ENCODE results near the gene CASKIN2.

CASKIN2 gene

DNA sequence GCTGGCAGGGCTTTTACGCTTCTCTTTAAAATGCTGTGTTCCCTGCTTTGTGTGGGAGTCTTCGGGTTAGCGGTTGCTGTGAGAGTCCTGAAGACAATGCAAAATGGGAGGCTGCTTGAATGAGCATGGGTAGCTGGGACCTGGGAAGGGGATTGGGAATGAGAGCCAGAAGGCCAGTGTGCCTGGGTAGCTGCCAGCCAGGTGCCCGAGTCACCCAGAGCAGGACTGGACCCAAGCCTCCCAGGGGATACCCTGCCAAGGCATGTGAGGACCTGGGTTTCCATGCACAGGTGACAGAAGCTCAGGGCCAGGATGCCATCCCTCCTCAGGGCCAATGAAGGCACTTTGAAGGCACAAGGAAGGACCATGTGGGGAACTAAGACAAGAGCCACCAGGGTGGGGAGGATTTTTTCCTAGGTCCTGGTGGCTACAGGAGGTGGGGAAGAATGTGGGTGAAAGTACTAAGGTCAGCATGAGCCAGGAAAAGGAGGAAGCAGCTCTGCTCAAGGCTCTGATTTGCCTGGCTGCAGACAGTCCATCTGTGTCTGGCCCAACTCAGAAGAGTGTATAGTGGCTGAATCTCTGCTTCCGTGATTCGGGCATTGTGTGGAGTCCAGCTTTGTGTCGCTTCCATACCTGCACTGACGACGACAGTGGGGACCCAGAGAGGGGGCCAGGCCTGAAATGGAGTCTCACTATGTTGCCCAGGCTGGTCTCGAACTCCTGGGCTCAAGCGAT is 38.4 kb downstream of the CASKIN2 start:
- no peaks in the 10 kb centered on the region for H3K4me1 ChIP-seq (ENCODE audit: low read length)
- H3K79me2 ChIP-seq (ENCODE audit: low read length), result no peaks in the 10 kb centered on the region
- no peak overlapping the region for H3K27ac ChIP-seq (ENCODE audit: low read length)
- peaks cover 4% of the 10 kb centered on the region for H3K36me3 ChIP-seq (replicated peaks; ENCODE audit: low read depth, low read length)
- no peak overlapping the region for H3K9ac ChIP-seq (ENCODE audit: low read length)
- H2AFZ ChIP-seq (ENCODE audit: low read depth, low read length), result no peak overlapping the region
- no peaks in the 10 kb centered on the region for H3K27me3 ChIP-seq (ENCODE audit: low read depth, low read length)
- TF ChIP-seq, protein P1, sequence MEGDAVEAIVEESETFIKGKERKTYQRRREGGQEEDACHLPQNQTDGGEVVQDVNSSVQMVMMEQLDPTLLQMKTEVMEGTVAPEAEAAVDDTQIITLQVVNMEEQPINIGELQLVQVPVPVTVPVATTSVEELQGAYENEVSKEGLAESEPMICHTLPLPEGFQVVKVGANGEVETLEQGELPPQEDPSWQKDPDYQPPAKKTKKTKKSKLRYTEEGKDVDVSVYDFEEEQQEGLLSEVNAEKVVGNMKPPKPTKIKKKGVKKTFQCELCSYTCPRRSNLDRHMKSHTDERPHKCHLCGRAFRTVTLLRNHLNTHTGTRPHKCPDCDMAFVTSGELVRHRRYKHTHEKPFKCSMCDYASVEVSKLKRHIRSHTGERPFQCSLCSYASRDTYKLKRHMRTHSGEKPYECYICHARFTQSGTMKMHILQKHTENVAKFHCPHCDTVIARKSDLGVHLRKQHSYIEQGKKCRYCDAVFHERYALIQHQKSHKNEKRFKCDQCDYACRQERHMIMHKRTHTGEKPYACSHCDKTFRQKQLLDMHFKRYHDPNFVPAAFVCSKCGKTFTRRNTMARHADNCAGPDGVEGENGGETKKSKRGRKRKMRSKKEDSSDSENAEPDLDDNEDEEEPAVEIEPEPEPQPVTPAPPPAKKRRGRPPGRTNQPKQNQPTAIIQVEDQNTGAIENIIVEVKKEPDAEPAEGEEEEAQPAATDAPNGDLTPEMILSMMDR (IDR thresholded peaks at IDR 0.05; ENCODE audit: low read depth, low read length), result no peak
- TF ChIP-seq EZH2phosphoT487 (IDR thresholded peaks at IDR 0.05; ENCODE audit: low read depth), result no peak
- no peaks in the 10 kb centered on the region for H3K9me3 ChIP-seq (ENCODE audit: insufficient read depth, low read length)
- H4K20me1 ChIP-seq (ENCODE audit: insufficient read depth, low read length), result no peaks in the 10 kb centered on the region
- no peak overlapping the region for H3K4me2 ChIP-seq (ENCODE audit: low read length)
- H3K4me3 ChIP-seq (ENCODE audit: low read length), result no peak overlapping the region

- Histone ChIP-seq H3K27me3 (ENCODE audit: low read depth, low read length) (no peaks in the 10 kb centered on the region), H3K9ac (ENCODE audit: low read length) (no peak overlapping the region), H3K4me2 (ENCODE audit: low read length) (no peak overlapping the region), H2AFZ (ENCODE audit: low read depth, low read length) (no peak overlapping the region), H3K27ac (ENCODE audit: low read length) (no peak overlapping the region), H4K20me1 (ENCODE audit: insufficient read depth, low read length) (no peaks in the 10 kb centered on the region), H3K4me1 (ENCODE audit: low read length) (no peaks in the 10 kb centered on the region), H3K9me3 (ENCODE audit: insufficient read depth, low read length) (no peaks in the 10 kb centered on the region), H3K4me3 (ENCODE audit: low read length) (no peak overlapping the region), H3K79me2 (ENCODE audit: low read length) (no peaks in the 10 kb centered on the region), H3K36me3 (replicated peaks; ENCODE audit: low read depth, low read length) (peaks cover 4% of the 10 kb centered on the region)
- no peak for TF ChIP-seq EZH2phosphoT487 (IDR thresholded peaks at IDR 0.05; ENCODE audit: low read depth)
- TF ChIP-seq, protein P1 (IDR thresholded peaks at IDR 0.05; ENCODE audit: low read depth, low read length), result no peak
Measured at GRCh38 chr17:75476271-75476671, 39.1 kb downstream of the CASKIN2 start.

- H3K9ac ChIP-seq (ENCODE audit: low read length), result no peak overlapping the region
- H3K27me3 ChIP-seq (ENCODE audit: low read depth, low read length), result no peaks in the 10 kb centered on the region
- no peaks in the 10 kb centered on the region for H4K20me1 ChIP-seq (ENCODE audit: insufficient read depth, low read length)
- H3K36me3 ChIP-seq (replicated peaks; ENCODE audit: low read depth, low read length), result peaks cover 4% of the 10 kb centered on the region
- H3K4me2 ChIP-seq (ENCODE audit: low read length), result no peak overlapping the region
- H3K79me2 ChIP-seq (ENCODE audit: low read length), result no peaks in the 10 kb centered on the region
- no peak overlapping the region for H3K27ac ChIP-seq (ENCODE audit: low read length)
- H2AFZ ChIP-seq (ENCODE audit: low read depth, low read length), result no peak overlapping the region
- no peaks in the 10 kb centered on the region for H3K4me1 ChIP-seq (ENCODE audit: low read length)
- H3K9me3 ChIP-seq (ENCODE audit: insufficient read depth, low read length), result no peaks in the 10 kb centered on the region
- TF ChIP-seq, protein P1 (IDR thresholded peaks at IDR 0.05; ENCODE audit: low read depth, low read length), result no peak
- no peak for TF ChIP-seq EZH2phosphoT487 (IDR thresholded peaks at IDR 0.05; ENCODE audit: low read depth)
- H3K4me3 ChIP-seq (ENCODE audit: low read length), result no peak overlapping the region
Measured at GRCh38 chr17:75475851-75476250, 39.5 kb downstream of the CASKIN2 start.

GRCh38 chr17:75475144-75475835 is 40.0 kb downstream of the CASKIN2 start:
- Histone ChIP-seq H3K9ac (ENCODE audit: low read length) (no peak overlapping the region), H3K4me2 (ENCODE audit: low read length) (no peak overlapping the region), H3K4me3 (ENCODE audit: low read length) (no peak overlapping the region), H4K20me1 (ENCODE audit: insufficient read depth, low read length) (no peaks in the 10 kb centered on the region), H3K36me3 (replicated peaks; ENCODE audit: low read depth, low read length) (peaks cover 4% of the 10 kb centered on the region), H3K27me3 (ENCODE audit: low read depth, low read length) (no peaks in the 10 kb centered on the region), H3K4me1 (ENCODE audit: low read length) (no peaks in the 10 kb centered on the region), H3K79me2 (ENCODE audit: low read length) (no peaks in the 10 kb centered on the region), H2AFZ (ENCODE audit: low read depth, low read length) (no peak overlapping the region), H3K27ac (ENCODE audit: low read length) (no peak overlapping the region), H3K9me3 (ENCODE audit: insufficient read depth, low read length) (no peaks in the 10 kb centered on the region)
- TF ChIP-seq, protein P1 (IDR thresholded peaks at IDR 0.05; ENCODE audit: low read depth, low read length), result no peak
- no peak for TF ChIP-seq EZH2phosphoT487 (IDR thresholded peaks at IDR 0.05; ENCODE audit: low read depth)

Measured in OCI-LY3 (cell line).